HUES64 (cell line): Measurements from ENCODE around the gene ACVR1.

Source experiments
- H3K27ac ChIP-seq: 2 replicates; pipeline ENCODE4 v1.7.0; 2013; ENCODE audit warnings: low read depth, low read length, inconsistent platforms
- H3K27me3 ChIP-seq: 2 replicates; pipeline ENCODE4 v1.6.1; 2013; ENCODE audit warnings: mild to moderate bottlenecking, low read length; ENCODE audit not compliant: insufficient read depth
- H3K36me3 ChIP-seq: 2 replicates; pipeline ENCODE4 v1.6.1; 2013; ENCODE audit warnings: mild to moderate bottlenecking, low read length; ENCODE audit not compliant: insufficient read depth
- H3K4me1 ChIP-seq: 2 replicates; pipeline ENCODE4 v1.6.1; 2013; ENCODE audit warnings: mild to moderate bottlenecking, low read length, moderate library complexity; ENCODE audit not compliant: insufficient read depth
- H3K4me3 ChIP-seq: 2 replicates; pipeline ENCODE4 v1.5.1; 2013; ENCODE audit warnings: mild to moderate bottlenecking, low read length, moderate library complexity
- H3K9ac ChIP-seq: 2 replicates; pipeline ENCODE4 v1.6.1; 2013; ENCODE audit warnings: mild to moderate bottlenecking, low read depth, low read length
- H3K9me3 ChIP-seq: 2 replicates; pipeline ENCODE4 v1.6.1; 2013; ENCODE audit warnings: low read depth, low read length; ENCODE audit not compliant: insufficient read depth
- WGBS: fragments of 150-250, 120-280 bp; methylation state at CpG from one replicate; pipeline ENCODE4 v1.1.7; 2013; ENCODE audit warnings: missing lambda C conversion rate; 5-methylcytosine and 5-hydroxymethylcytosine counted together

ACVR1 gene

GRCh38 chr2:157903626-157904025 lies 27.5 kb upstream of the ACVR1 start:
- Histone ChIP-seq H3K27me3 (no peaks in the 10 kb centered on the region), H3K9me3 (no peaks in the 10 kb centered on the region), H3K4me1 (peaks cover 4% of the 10 kb centered on the region; the same call in 1 of the 2 replicates), H3K36me3 (no peaks in the 10 kb centered on the region), H3K4me3 (no peak overlapping the region), H3K9ac (no peak overlapping the region), H3K27ac (no peak overlapping the region)
- WGBS: 89% methylated on average over 5 of the region's 5 CpGs

GRCh38 chr2:157903151-157903550 lies 27.0 kb upstream of the ACVR1 start:
- WGBS: 81% methylated on average over 4 of the region's 4 CpGs
- Histone ChIP-seq H3K9ac (no peak overlapping the region), H3K36me3 (no peaks in the 10 kb centered on the region), H3K27me3 (no peaks in the 10 kb centered on the region), H3K9me3 (no peaks in the 10 kb centered on the region), H3K27ac (no peak overlapping the region), H3K4me1 (peaks cover 4% of the 10 kb centered on the region; the same call in 1 of the 2 replicates), H3K4me3 (no peak overlapping the region)

GRCh38 chr2:157902692-157903091 lies 26.6 kb upstream of the ACVR1 start:
- WGBS: 100% methylated on average over 1 of the region's 1 CpG
- H3K9ac ChIP-seq: no peak overlapping the region
- H3K9me3 ChIP-seq: no peaks in the 10 kb centered on the region
- peaks cover 4% of the 10 kb centered on the region; the same call in 1 of the 2 replicates for H3K4me1 ChIP-seq
- H3K36me3 ChIP-seq: no peaks in the 10 kb centered on the region
- no peak overlapping the region for H3K4me3 ChIP-seq
- no peak overlapping the region for H3K27ac ChIP-seq
- no peaks in the 10 kb centered on the region for H3K27me3 ChIP-seq

GRCh38 chr2:157901325-157901724 lies 25.2 kb upstream of the ACVR1 start:
- no peaks in the 10 kb centered on the region for H3K9me3 ChIP-seq
- H3K9ac ChIP-seq: no peak overlapping the region
- H3K4me1 ChIP-seq: peaks cover 4% of the 10 kb centered on the region; the same call in 1 of the 2 replicates
- H3K4me3 ChIP-seq: no peak overlapping the region
- 49% methylated on average over 3 of the region's 3 CpGs for WGBS
- no peaks in the 10 kb centered on the region for H3K36me3 ChIP-seq
- no peaks in the 10 kb centered on the region for H3K27me3 ChIP-seq
- no peak overlapping the region for H3K27ac ChIP-seq

- no peak overlapping the region for H3K4me3 ChIP-seq
- no peak overlapping the region for H3K27ac ChIP-seq
- no peaks in the 10 kb centered on the region for H3K36me3 ChIP-seq
- no peaks in the 10 kb centered on the region for H3K27me3 ChIP-seq
- peaks cover 4% of the 10 kb centered on the region; the same call in 1 of the 2 replicates for H3K4me1 ChIP-seq
- no peaks in the 10 kb centered on the region for H3K9me3 ChIP-seq
- WGBS: 94% methylated on average over 2 of the region's 2 CpGs
- H3K9ac ChIP-seq: no peak overlapping the region
Measured at GRCh38 chr2:157900684-157901083, 24.6 kb upstream of the ACVR1 start.

- H3K36me3 ChIP-seq: no peaks in the 10 kb centered on the region
- peaks cover 8% of the 10 kb centered on the region; the same call in 1 of the 2 replicates for H3K4me1 ChIP-seq
- 96% methylated on average over 2 of the region's 2 CpGs for WGBS
- no peak overlapping the region for H3K9ac ChIP-seq
- H3K27me3 ChIP-seq: no peaks in the 10 kb centered on the region
- no peak overlapping the region for H3K27ac ChIP-seq
- H3K4me3 ChIP-seq: no peak overlapping the region
- no peaks in the 10 kb centered on the region for H3K9me3 ChIP-seq
Measured at GRCh38 chr2:157900203-157900602, 24.1 kb upstream of the ACVR1 start.

- no peak overlapping the region for H3K4me3 ChIP-seq
- no peaks in the 10 kb centered on the region for H3K36me3 ChIP-seq
- H3K27me3 ChIP-seq: no peaks in the 10 kb centered on the region
- no peak overlapping the region for H3K27ac ChIP-seq
- WGBS: 97% methylated on average over 7 of the region's 7 CpGs
- H3K4me1 ChIP-seq: peaks cover 16% of the 10 kb centered on the region; the same call in 1 of the 2 replicates
- no peaks in the 10 kb centered on the region for H3K9me3 ChIP-seq
- H3K9ac ChIP-seq: no peak overlapping the region
Measured at GRCh38 chr2:157899125-157899839, 23.2 kb upstream of the ACVR1 start.

- 71% methylated on average over 2 of the region's 2 CpGs for WGBS
- H3K4me1 ChIP-seq: peaks cover 23% of the 10 kb centered on the region; the same call in 1 of the 2 replicates
- no peak overlapping the region for H3K27ac ChIP-seq
- H3K9me3 ChIP-seq: no peaks in the 10 kb centered on the region
- H3K9ac ChIP-seq: no peak overlapping the region
- no peak overlapping the region for H3K4me3 ChIP-seq
- no peaks in the 10 kb centered on the region for H3K36me3 ChIP-seq
- no peaks in the 10 kb centered on the region for H3K27me3 ChIP-seq
Measured at GRCh38 chr2:157898591-157898996, 22.5 kb upstream of the ACVR1 start.

GRCh38 chr2:157897106-157897971 lies 21.2 kb upstream of the ACVR1 start:
- Histone ChIP-seq H3K4me1 (peaks cover 20% of the 10 kb centered on the region; the same call in 1 of the 2 replicates), H3K9me3 (no peaks in the 10 kb centered on the region), H3K36me3 (no peaks in the 10 kb centered on the region), H3K27ac (no peak overlapping the region), H3K4me3 (no peak overlapping the region), H3K27me3 (no peaks in the 10 kb centered on the region), H3K9ac (no peak overlapping the region)
- 94% methylated on average over 4 of the region's 4 CpGs for WGBS

GRCh38 chr2:157895531-157895930 lies 19.4 kb upstream of the ACVR1 start:
- H3K36me3 ChIP-seq: no peaks in the 10 kb centered on the region
- no peak overlapping the region for H3K27ac ChIP-seq
- H3K4me1 ChIP-seq: peaks cover 35% of the 10 kb centered on the region
- no peaks in the 10 kb centered on the region for H3K9me3 ChIP-seq
- no peak overlapping the region for H3K9ac ChIP-seq
- no peaks in the 10 kb centered on the region for H3K27me3 ChIP-seq
- no peak overlapping the region for H3K4me3 ChIP-seq
- WGBS: 99% methylated on average over 2 of the region's 2 CpGs

GRCh38 chr2:157894694-157895435 lies 18.7 kb upstream of the ACVR1 start:
- peaks cover 41% of the 10 kb centered on the region for H3K4me1 ChIP-seq
- no peaks in the 10 kb centered on the region for H3K36me3 ChIP-seq
- no peak overlapping the region for H3K9ac ChIP-seq
- H3K4me3 ChIP-seq: no peak overlapping the region
- no peaks in the 10 kb centered on the region for H3K9me3 ChIP-seq
- WGBS: 86% methylated on average over 11 of the region's 12 CpGs
- H3K27ac ChIP-seq: no peak overlapping the region
- H3K27me3 ChIP-seq: no peaks in the 10 kb centered on the region
